Adipocyte (in vitro differentiated cells): Measurements from ENCODE around the gene DTD2.
"Not testable (repeated sequence)": the region's sequence is repeated elsewhere in the genome, so short reads cannot be mapped to it uniquely, and the experiment has no call there.

Experiments
- DNase-seq: peaks from one replicate; pipeline ENCODE4 v3.0.0-alpha.2; 2015; ENCODE audit warnings: low read depth
- H3K27me3 ChIP-seq: replicated peaks from 2 replicates; pipeline ENCODE4 v1.7.0; 2013; ENCODE audit warnings: mild to moderate bottlenecking, low read length, moderate library complexity; ENCODE audit not compliant: control insufficient read depth, insufficient read depth
- H3K36me3 ChIP-seq: 2 replicates; pipeline ENCODE4 v1.7.0; 2013; ENCODE audit warnings: low read length, mild to moderate bottlenecking, moderate library complexity; ENCODE audit not compliant: control insufficient read depth, insufficient read depth, severe bottlenecking
- H3K4me1 ChIP-seq: 2 replicates; pipeline ENCODE4 v1.7.0; 2013; ENCODE audit warnings: mild to moderate bottlenecking, low read length, moderate library complexity; ENCODE audit not compliant: control insufficient read depth, insufficient read depth
- H3K4me3 ChIP-seq: 2 replicates; pipeline ENCODE4 v1.7.0; 2013; ENCODE audit warnings: mild to moderate bottlenecking, low read length, moderate library complexity
- H3K9ac ChIP-seq: 2 replicates; pipeline ENCODE4 v1.7.0; 2013; ENCODE audit warnings: mild to moderate bottlenecking, low read length, moderate library complexity
- H3K9me3 ChIP-seq: 2 replicates; pipeline ENCODE4 v1.7.0; 2013; ENCODE audit warnings: mild to moderate bottlenecking, low read length, moderate library complexity; ENCODE audit not compliant: control insufficient read depth

Gene DTD2

GRCh38 chr14:31441273-31442111, 15.8 kb downstream of the DTD2 start:
- no peaks in the 10 kb centered on the region for H3K27me3 ChIP-seq
- H3K4me3 ChIP-seq = peak overlapping the region; percentile 54
- H3K4me1 ChIP-seq = peaks cover 27% of the 10 kb centered on the region
- peak; percentile 53 for DNase-seq
- H3K9ac ChIP-seq = peak overlapping the region; percentile 60
- peaks cover 6% of the 10 kb centered on the region for H3K36me3 ChIP-seq
- H3K9me3 ChIP-seq = no peaks in the 10 kb centered on the region

DNA sequence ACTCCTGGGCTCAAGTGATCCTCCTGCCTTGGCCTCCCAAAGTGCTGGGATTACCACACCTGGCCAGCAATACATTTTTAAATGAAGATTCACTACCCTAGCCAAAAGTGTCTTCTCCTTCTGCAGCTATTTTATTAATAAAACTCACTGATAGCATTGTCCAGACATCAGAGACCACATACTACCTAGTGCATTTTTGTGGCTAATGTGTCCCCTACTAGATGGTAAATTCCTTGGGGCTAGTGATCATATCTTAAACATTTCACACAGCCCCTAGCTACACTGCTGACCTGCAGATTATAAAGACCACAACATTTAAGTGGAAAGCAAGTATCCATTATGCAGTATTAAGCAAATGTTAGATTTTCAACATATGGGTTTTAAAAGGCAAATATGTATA, 17.0 kb downstream of the DTD2 start:
- H3K9ac ChIP-seq = no peak overlapping the region
- peaks cover 33% of the 10 kb centered on the region for H3K4me1 ChIP-seq
- no peaks in the 10 kb centered on the region for H3K9me3 ChIP-seq
- H3K36me3 ChIP-seq = no peaks in the 10 kb centered on the region
- no peak for DNase-seq
- H3K27me3 ChIP-seq = no peaks in the 10 kb centered on the region
- H3K4me3 ChIP-seq = no peak overlapping the region

DNA sequence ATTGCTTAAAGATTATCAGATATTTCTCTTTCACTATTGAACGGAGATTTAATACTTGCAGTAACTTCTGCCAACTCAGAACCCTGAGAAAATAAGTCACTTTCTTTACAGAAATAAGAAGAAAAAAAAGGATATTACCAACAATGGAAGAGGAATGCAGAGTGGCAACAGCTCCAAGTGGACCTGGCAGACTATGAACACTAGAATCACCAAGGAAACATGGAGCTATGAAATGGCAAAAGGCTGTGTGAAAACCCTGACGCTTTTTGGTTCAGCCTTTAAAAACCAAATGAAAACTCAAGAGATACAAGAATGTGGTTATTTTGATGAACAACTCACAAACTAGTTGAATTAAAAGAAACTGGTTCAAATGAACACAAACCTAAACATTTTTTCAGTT, 17.7 kb downstream of the DTD2 start:
- Histone ChIP-seq H3K4me1 (peaks cover 40% of the 10 kb centered on the region), H3K9me3 (no peaks in the 10 kb centered on the region), H3K9ac (peak overlapping the region; percentile 34), H3K36me3 (no peaks in the 10 kb centered on the region), H3K4me3 (peak overlapping the region; percentile 61), H3K27me3 (no peaks in the 10 kb centered on the region)
- no peak for DNase-seq

DNA sequence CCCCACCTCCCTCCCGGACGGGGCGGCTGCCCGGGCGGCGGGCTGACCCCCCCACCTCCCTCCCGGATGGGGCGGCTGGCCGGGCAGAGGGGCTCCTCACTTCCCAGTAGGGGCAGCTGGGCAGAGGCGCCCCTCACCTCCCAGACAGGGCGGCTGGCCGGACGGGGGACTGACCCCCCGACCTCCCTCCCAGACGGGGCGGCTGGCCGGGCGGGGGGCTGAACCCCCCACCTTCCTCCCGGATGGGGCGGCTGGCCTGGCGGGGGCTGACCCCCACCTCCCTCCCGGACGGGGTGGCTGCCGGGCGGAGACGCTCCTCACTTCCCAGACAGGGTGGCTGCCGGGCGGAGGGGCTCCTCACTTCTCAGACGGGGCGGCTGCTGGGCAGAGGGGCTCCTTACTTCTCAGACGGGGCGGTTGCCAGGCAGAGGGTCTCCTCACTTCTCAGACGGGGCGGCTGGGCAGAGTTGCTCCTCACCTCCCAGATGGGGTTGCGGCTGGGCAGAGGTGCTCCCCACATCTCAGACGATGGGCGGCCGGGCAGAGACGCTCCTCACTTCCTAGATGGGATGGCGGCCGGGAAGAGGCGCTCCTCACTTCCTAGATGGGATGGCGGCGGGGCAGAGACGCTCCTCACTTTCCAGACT, 20.1 kb downstream of the DTD2 start:
- not testable (repeated sequence) for H3K27me3 ChIP-seq, H3K9ac ChIP-seq, H3K9me3 ChIP-seq, H3K4me3 ChIP-seq, H3K36me3 ChIP-seq, DNase-seq
- H3K4me1 ChIP-seq = peaks cover 35% of the 10 kb centered on the region

GRCh38 chr14:31435276-31435675, 22.0 kb downstream of the DTD2 start:
- Histone ChIP-seq H3K27me3 (no peaks in the 10 kb centered on the region), H3K4me3 (peak overlapping the region; percentile 5), H3K9me3 (no peaks in the 10 kb centered on the region), H3K9ac (no peak overlapping the region), H3K36me3 (no peaks in the 10 kb centered on the region), H3K4me1 (peaks cover 31% of the 10 kb centered on the region)
- DNase-seq = peak; percentile 73

- Histone ChIP-seq H3K4me3 (no peak overlapping the region), H3K9ac (no peak overlapping the region), H3K36me3 (no peaks in the 10 kb centered on the region), H3K4me1 (peaks cover 17% of the 10 kb centered on the region), H3K27me3 (no peaks in the 10 kb centered on the region), H3K9me3 (no peaks in the 10 kb centered on the region)
- DNase-seq = no peak
Observed at GRCh38 chr14:31430634-31431264, 26.6 kb downstream of the DTD2 start.

DNA sequence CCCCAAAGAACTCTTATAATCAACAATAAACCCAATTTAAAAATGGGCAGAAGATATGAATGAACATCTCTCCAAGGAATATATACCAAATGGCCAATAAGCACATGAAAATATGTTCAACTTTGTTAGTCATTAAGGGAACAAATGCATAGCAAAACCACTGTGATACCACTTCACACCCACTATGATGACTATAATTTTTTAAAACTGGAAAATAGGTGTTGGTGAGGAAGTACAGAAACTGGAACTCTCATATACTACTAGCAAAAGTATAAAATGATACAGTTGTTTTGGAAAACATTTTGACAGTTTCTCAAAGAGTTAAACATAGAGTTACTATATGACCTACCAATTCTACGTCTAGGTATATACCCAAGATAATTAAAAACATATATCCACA, 27.5 kb downstream of the DTD2 start:
- no peaks in the 10 kb centered on the region for H3K9me3 ChIP-seq
- peaks cover 8% of the 10 kb centered on the region for H3K4me1 ChIP-seq
- no peak for DNase-seq
- H3K9ac ChIP-seq = no peak overlapping the region
- H3K36me3 ChIP-seq = no peaks in the 10 kb centered on the region
- no peak overlapping the region for H3K4me3 ChIP-seq
- no peaks in the 10 kb centered on the region for H3K27me3 ChIP-seq

DNA sequence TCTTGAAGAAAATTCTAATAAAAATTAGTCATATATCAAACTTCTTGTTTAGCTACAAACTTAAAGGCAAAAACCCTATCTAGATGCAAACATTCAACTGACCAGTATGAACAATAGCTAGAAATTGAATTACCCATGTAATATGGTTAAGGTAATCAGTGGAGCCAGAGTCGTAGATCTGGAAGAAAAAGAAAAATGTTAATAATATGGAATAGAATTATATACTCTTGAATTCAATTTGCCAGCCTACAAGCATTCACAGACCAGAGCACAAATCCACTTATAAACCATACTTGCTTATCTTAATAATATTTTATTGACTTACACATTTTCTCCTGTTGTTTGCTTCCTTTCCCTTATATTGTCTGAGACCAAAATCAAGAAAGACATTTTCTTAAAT, 29.3 kb downstream of the DTD2 start:
- DNase-seq = no peak
- Histone ChIP-seq H3K4me3 (no peak overlapping the region), H3K36me3 (no peaks in the 10 kb centered on the region), H3K27me3 (no peaks in the 10 kb centered on the region), H3K9ac (no peak overlapping the region), H3K9me3 (no peaks in the 10 kb centered on the region), H3K4me1 (peaks cover 5% of the 10 kb centered on the region)

DNA sequence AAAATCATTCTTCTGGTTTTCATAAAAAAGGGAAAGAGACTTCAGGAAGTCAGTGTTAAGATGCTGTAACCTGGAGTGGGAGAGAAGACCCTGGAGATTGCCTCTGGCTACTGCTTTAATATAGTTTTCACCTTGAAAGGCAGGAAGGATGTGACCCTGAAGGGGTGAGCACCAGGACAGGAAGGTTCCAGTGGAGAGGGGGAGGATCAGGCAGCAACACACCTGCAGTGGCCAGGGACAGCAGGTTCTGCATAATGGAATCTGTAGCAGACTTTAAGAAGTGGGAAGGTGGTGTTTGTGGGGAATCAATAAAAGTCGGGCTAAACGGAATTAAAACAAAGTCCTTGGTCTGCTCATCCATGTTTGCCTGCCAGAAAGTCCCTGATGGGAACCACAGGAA, 30.6 kb downstream of the DTD2 start:
- H3K9ac ChIP-seq = no peak overlapping the region

DNA sequence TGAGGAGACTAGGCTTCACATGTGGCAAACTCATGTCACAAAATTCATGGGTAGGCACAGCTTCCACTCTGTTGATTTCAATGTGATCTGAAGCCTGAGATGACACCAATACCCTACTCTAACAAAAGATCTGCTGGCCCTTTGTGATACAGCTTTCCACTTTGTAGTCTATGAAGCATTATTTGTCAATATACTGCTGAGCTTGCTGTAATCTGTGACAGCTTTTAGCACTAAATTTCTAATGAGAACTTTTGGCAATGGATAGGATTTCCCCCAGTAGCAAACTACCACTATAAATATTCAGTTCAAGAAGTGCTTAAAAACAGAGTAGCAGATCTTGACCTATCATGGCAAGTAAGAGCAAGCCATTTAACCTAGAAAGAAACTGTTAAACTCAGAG, 31.4 kb downstream of the DTD2 start:
- H3K4me1 ChIP-seq = peaks cover 6% of the 10 kb centered on the region
- no peak overlapping the region for H3K9ac ChIP-seq
- H3K9me3 ChIP-seq = no peaks in the 10 kb centered on the region
- no peaks in the 10 kb centered on the region for H3K27me3 ChIP-seq
- H3K36me3 ChIP-seq = no peaks in the 10 kb centered on the region
- no peak overlapping the region for H3K4me3 ChIP-seq
- no peak for DNase-seq

More for the DNA sequence above, 30.6 kb downstream of the DTD2 start:
- H3K36me3 ChIP-seq = no peaks in the 10 kb centered on the region
- H3K4me3 ChIP-seq = no peak overlapping the region
- peaks cover 5% of the 10 kb centered on the region for H3K4me1 ChIP-seq
- H3K9me3 ChIP-seq = no peaks in the 10 kb centered on the region
- H3K27me3 ChIP-seq = no peaks in the 10 kb centered on the region
- DNase-seq = no peak

- peaks cover 18% of the 10 kb centered on the region for H3K4me1 ChIP-seq
- no peaks in the 10 kb centered on the region for H3K27me3 ChIP-seq
- peak overlapping the region; percentile 100 for H3K4me3 ChIP-seq
- no peaks in the 10 kb centered on the region for H3K9me3 ChIP-seq
- DNase-seq = no peak
- no peaks in the 10 kb centered on the region for H3K36me3 ChIP-seq
- H3K9ac ChIP-seq = peak overlapping the region; percentile 100
Observed at GRCh38 chr14:31421200-31421599, 36.1 kb downstream of the DTD2 start.
